Heart right ventricle (tissue), 16 donors: Measurements from ENCODE around the gene DUS2. TPM values are rescaled to one million over a fixed set of nuclear protein-coding genes. Genes with fewer than 3 reads are reported as not detected.

Experiments
- ATAC-seq, 8 donors: fragments of 200-7000 bp; cut with Tn5 transposase; one replicate each; pipeline ENCODE4 v1.9.1; 2020; ENCODE audit warnings: mild to moderate bottlenecking in 8 of 8, moderate library complexity in 8 of 8, moderate number of reproducible peaks in 1 of 8
- DNase-seq, 2 donors: peaks; one replicate each; pipeline ENCODE4 v3.0.0-alpha.2; 2020
- H3K27ac ChIP-seq, 10 donors: fragments of 200-600 bp; sonication (generic) in 2 of 10; one replicate each; pipeline versions ENCODE4 v1.5.0 to v1.8.0; 2020 to 2022; ENCODE audit warnings: mild to moderate bottlenecking in 3 of 10
- H3K27me3 ChIP-seq, 7 donors: fragments of 200-600 bp; one replicate each; pipeline ENCODE4 v1.8.0; 2021 to 2022; ENCODE audit warnings: mild to moderate bottlenecking in 2 of 7
- H3K36me3 ChIP-seq, 9 donors: fragments of 200-600 bp; sonication (generic) in 1 of 9; one replicate each; pipeline versions ENCODE4 v1.5.0 to v1.8.0; 2020 to 2022; ENCODE audit warnings: mild to moderate bottlenecking in 2 of 9
- H3K4me1 ChIP-seq, 9 donors: fragments of 200-600 bp; sonication (generic) in 1 of 9; one replicate each; pipeline versions ENCODE4 v1.5.0 to v1.8.0; 2020 to 2022; ENCODE audit warnings: mild to moderate bottlenecking in 4 of 9
- H3K4me3 ChIP-seq, 10 donors: fragments of 200-600 bp; sonication (generic) in 2 of 10; one replicate each; pipeline versions ENCODE4 v1.5.0 to v1.8.0; 2020 to 2022; ENCODE audit warnings: mild to moderate bottlenecking in 7 of 10, moderate library complexity in 2 of 10
- H3K9me3 ChIP-seq, 11 donors: fragments of 200-600 bp in 10 of 11; sonication (generic) in 2 of 11; one replicate each; pipeline versions ENCODE4 v1.5.0 to v1.8.0; 2013 to 2022; ENCODE audit warnings: mild to moderate bottlenecking in 2 of 11, control low read depth in 1 of 11, moderate library complexity in 1 of 11
- WGBS, 2 donors: extraction: QIAGEN DNeasy Blood & Tissue Kit; methylation state at CpG; one replicate each; pipeline ENCODE4 v1.1.7; 2013; ENCODE audit warnings: inconsistent platforms in 1 of 2; 5-methylcytosine and 5-hydroxymethylcytosine counted together
- intact Hi-C, 10 donors: fragments of 100-400 bp; cut with DNase I; formaldehyde crosslinking; loops; one replicate each; pipeline versions ENCODE4 v1.11.1 to v1.14.2; 2022
- polyA plus RNA-seq, 2 donors: library from polyadenylated mRNA; stranded (reverse); fragments of 200-250 nt; gene quantifications; one replicate each; pipeline ENCODE4 v1.2.3, GENCODE V29; 2013
- total RNA-seq, 10 donors: library from RNA; stranded (reverse); fragmentation: NEBNext Ultra II Directional in 3 of 10; extraction: Animal tissue kit (Norgen Biotek cat#: 25700) in 3 of 10; gene quantifications; one replicate each; pipeline versions ENCODE4 v1.2.1 to v1.2.4, GENCODE V29; 2021 to 2023
- TF ChIP-seq, protein P1 (sequence below), 9 donors: fragments of 200-600 bp; sonication (generic) in 2 of 9; IDR thresholded peaks; one replicate each; pipeline versions ENCODE4 v1.5.0 to v1.8.0; 2021 to 2022; ENCODE audit warnings: antibody characterized with exemption in 9 of 9, mild to moderate bottlenecking in 5 of 9, moderate library complexity in 1 of 9
- donor health status: Arrhythmogenic right ventricular cardiomyopathy.
- donor health status: ischemic (EF 13 %, LVEDD 7.1; RV severe dilation, severe dysfunction).
- donor health status: healthy with polysubstance abuse.
- donor health status: DM: no; HTN: yes; CAD: no.
- donor health status: DM: no; HTN: no; CAD: no.
- donor health status: ischemic (EF 25% LVEDD 6.9; RV normal size, moderate dysfunction).
- donor health status: ischemic (EF 25% LVEDD 5.7; RV mildly dilated, moderate dysfunction).
- donor health status: healthy.
- donor health status: DM: yes; HTN: yes; CAD: no.
- donor health status: Ischemic cardiomyopathy.
- donor health status: ischemic (EF 35%, LVEDD 5.7; RV mildly dilated, moderate dysfunction).
- donor health status: nonischemic (EF 11% LVEDD 7.7; RV severe dilation, severe dysfunction).
- donor health status: DM: yes; HTN: yes; CAD: no.
- donor health status: PGD.
- donor health status: ischemic (EF 29% LVEDD 5.4; RV normal size, mild dysfunction).
- donor health status: nonischemic (EF 23%, LVEDD 6.1; RV moderate dilation, normal function).

The DUS2 gene
- total and polyA plus RNA-seq, 12 donors = 4.2 to 13.1 (median 7.2) TPM

DNA sequence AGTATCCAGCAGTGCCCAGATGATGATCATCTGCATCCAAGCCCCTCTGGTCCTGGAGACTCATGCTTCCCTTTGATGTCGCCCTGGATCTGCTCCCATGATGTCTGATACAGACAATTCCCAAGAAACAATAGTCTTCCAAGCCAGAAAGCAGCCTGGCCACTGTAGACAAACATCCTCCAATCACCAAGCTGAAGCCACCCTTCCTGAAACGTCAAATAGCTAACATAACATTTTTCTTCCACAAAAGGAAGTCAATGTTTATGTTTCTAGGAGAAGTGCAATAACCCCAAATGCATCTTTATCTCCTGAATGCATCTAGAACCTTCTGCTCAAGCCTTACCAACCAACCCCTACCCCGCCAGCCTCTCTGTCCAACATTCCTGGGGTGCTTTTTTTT is 22.6 kb upstream of the DUS2 start:
- H3K27ac ChIP-seq = peak overlapping the region in 9 of 10 donors; percentile 12 to 93 (median 69)
- TF ChIP-seq, protein P1, sequence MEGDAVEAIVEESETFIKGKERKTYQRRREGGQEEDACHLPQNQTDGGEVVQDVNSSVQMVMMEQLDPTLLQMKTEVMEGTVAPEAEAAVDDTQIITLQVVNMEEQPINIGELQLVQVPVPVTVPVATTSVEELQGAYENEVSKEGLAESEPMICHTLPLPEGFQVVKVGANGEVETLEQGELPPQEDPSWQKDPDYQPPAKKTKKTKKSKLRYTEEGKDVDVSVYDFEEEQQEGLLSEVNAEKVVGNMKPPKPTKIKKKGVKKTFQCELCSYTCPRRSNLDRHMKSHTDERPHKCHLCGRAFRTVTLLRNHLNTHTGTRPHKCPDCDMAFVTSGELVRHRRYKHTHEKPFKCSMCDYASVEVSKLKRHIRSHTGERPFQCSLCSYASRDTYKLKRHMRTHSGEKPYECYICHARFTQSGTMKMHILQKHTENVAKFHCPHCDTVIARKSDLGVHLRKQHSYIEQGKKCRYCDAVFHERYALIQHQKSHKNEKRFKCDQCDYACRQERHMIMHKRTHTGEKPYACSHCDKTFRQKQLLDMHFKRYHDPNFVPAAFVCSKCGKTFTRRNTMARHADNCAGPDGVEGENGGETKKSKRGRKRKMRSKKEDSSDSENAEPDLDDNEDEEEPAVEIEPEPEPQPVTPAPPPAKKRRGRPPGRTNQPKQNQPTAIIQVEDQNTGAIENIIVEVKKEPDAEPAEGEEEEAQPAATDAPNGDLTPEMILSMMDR (IDR thresholded peaks at IDR 0.05) = no peak
- H3K4me1 ChIP-seq = peaks cover 0 to 58% (median 14%) of the 10 kb centered on the region in 9 donors
- DNase-seq = peak in 1 of 2 donors; percentile 50
- ATAC-seq = peak in 7 of 8 donors; percentile 62 to 93 (median 83)
- WGBS, 2 donors = 54 to 57% methylated on average over 3 of the region's 3 CpGs
- no peaks in the 10 kb centered on the region for H3K27me3 ChIP-seq
- H3K36me3 ChIP-seq = no peaks in the 10 kb centered on the region
- no peaks in the 10 kb centered on the region for H3K9me3 ChIP-seq
- H3K4me3 ChIP-seq = peak overlapping the region in 4 of 10 donors; percentile 4 to 54 (median 18)
- intact Hi-C loops = loop anchor here in 1 of 10 donors (5.0 kb wide), 1 partner anchor 52 kb away; no protein-coding TSS in a partner anchor

DNA sequence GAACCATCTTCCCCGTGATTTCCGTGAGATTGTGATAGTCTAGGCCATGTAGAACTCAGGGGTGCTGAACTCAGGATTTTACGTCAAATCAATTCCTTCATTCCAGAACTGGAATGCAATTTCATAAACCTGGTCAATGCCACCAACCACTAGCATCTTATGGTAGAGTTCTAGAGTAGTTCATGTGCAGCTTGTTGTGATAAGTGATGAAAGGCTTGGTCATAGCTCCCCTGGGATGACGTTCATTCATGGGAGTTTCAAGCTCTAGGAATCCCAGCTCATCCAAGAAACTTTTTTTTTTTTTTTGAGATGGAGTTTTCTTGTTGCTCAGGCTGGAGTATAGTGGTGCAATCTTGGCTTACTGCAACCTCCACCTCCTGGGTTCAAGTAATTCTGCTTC is 20.1 kb upstream of the DUS2 start:
- DNase-seq (no peak), ATAC-seq (no peak)
- TF ChIP-seq, protein P1 (IDR thresholded peaks at IDR 0.05) = no peak
- intact Hi-C loops = loop anchor here in 1 of 10 donors (5.0 kb wide), 1 partner anchor 49 kb away; no protein-coding TSS in a partner anchor
- no peaks in the 10 kb centered on the region for H3K36me3 ChIP-seq
- H3K4me1 ChIP-seq = peaks cover 0 to 62% (median 14%) of the 10 kb centered on the region in 9 donors
- H3K27me3 ChIP-seq = no peaks in the 10 kb centered on the region
- H3K9me3 ChIP-seq = no peaks in the 10 kb centered on the region
- WGBS, 2 donors = 84% methylated on average over 4 of the region's 4 CpGs
- no peak overlapping the region for H3K27ac ChIP-seq
- no peak overlapping the region for H3K4me3 ChIP-seq

DNA sequence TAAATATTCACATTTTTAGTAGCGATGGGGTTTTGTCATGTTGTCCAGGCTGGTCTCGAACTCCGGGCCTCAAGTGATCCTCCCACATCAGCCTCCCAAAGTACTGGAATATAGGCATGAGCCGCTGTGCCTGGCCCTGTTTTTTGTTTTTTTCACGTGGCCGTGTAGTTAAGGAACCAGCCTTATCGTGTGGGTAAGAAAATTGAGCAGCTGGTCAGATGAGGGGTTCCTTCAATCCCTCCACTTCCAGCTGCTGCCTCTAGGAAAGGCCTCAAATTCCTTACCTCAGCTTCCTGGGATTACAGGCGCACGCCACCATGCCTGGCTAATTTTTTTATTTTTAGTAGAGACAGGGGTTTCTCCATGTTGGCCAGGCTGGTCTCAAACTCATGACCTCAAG is 17.9 kb upstream of the DUS2 start:
- peak overlapping the region in 6 of 10 donors; percentile 19 to 93 (median 42) for H3K27ac ChIP-seq
- 80 to 91% methylated on average over 9 of the region's 9 CpGs for WGBS, 2 donors
- H3K4me1 ChIP-seq = peaks cover 0 to 46% (median 6%) of the 10 kb centered on the region in 9 donors
- no peaks in the 10 kb centered on the region for H3K9me3 ChIP-seq
- ATAC-seq (no peak), DNase-seq (no peak)
- H3K4me3 ChIP-seq = no peak overlapping the region
- intact Hi-C loops = no loop called here
- no peaks in the 10 kb centered on the region for H3K36me3 ChIP-seq
- no peaks in the 10 kb centered on the region for H3K27me3 ChIP-seq
- TF ChIP-seq, protein P1 (IDR thresholded peaks at IDR 0.05) = no peak

DNA sequence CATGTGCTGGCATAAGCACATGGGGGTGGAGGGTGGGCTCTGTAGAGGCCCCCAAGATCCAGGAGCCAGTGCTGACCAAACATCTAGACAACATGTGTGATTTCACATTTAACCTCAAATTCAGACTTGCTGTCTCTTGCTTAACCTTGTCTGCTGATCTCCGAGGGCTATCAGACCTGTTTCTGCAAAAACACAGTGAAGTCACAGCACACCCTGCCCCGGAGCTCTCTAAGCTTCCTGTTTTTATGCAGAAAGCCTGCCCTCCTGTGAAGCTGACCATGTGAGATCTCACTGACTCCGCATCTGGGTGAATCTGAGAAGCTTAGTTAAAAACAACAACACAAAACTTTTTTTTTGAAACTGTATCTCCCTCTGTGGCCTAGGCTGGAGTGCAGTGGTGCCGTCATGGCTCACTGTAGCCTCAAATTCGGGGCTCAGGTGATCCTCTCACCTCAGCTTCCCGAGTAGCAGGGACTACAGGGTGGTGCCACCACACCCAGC is 17.2 kb upstream of the DUS2 start:
- Histone ChIP-seq H3K9me3 (no peaks in the 10 kb centered on the region), H3K27ac (peak overlapping the region in 6 of 10 donors; percentile 19 to 93 (median 42)), H3K4me3 (no peak overlapping the region), H3K4me1 (peaks cover 0 to 40% (median 0%) of the 10 kb centered on the region in 9 donors), H3K27me3 (no peaks in the 10 kb centered on the region), H3K36me3 (no peaks in the 10 kb centered on the region)
- peak in 7 of 8 donors; percentile 50 to 86 (median 71) for ATAC-seq
- TF ChIP-seq, protein P1 (IDR thresholded peaks at IDR 0.05) = no peak
- 43 to 45% methylated on average over 6 of the region's 6 CpGs for WGBS, 2 donors
- peak in 1 of 2 donors; percentile 33 for DNase-seq
- intact Hi-C loops = no loop called here
